Activated CD8-positive, alpha-beta T cell treated with anti-CD3 and anti-CD28 coated beads for 36 hours (primary cell): ENCODE results near the gene PIK3AP1. TPM values are rescaled to one million over a fixed set of nuclear protein-coding genes. Genes with fewer than 3 reads are reported as not detected.

ENCODE experiments used
- ATAC-seq: fragments of 200-7000 bp; cut with Tn5 transposase; one replicate; pipeline ENCODE4 v1.10.0; 2021; ENCODE audit warnings: mild to moderate bottlenecking, moderate library complexity
- CTCF ChIA-PET: fragments of 350-600 bp; sonication (Branson Sonifier 250); formaldehyde crosslinking; loops from one replicate; lab custom pipeline; 2021; ENCODE audit warnings: antibody characterized with exemption; lab: Charles Lee
- POLR2A ChIA-PET: fragments of 350-600 bp; sonication (Branson Sonifier 250); formaldehyde crosslinking; loops from one replicate; lab custom pipeline; 2021; ENCODE audit warnings: antibody characterized with exemption; lab: Charles Lee
- DNase-seq: peaks from one replicate; pipeline ENCODE4 v3.0.0-alpha.2; 2020
- H3K27ac Mint-ChIP-seq: one replicate; pipeline ENCODE4 v1.8.0; 2021; ENCODE audit warnings: mild to moderate bottlenecking, mixed read lengths
- H3K27me3 Mint-ChIP-seq: one replicate; pipeline ENCODE4 v1.8.0; 2021; ENCODE audit warnings: mixed read lengths
- H3K36me3 Mint-ChIP-seq: one replicate; pipeline ENCODE4 v1.8.0; 2021; ENCODE audit warnings: low read depth, mixed read lengths
- H3K4me1 Mint-ChIP-seq: one replicate; pipeline ENCODE4 v1.8.0; 2021; ENCODE audit warnings: low read depth, mixed read lengths
- H3K4me3 Mint-ChIP-seq: one replicate; pipeline ENCODE4 v1.8.0; 2021; ENCODE audit warnings: mild to moderate bottlenecking, moderate library complexity, mixed read lengths
- H3K9me3 Mint-ChIP-seq: one replicate; pipeline ENCODE4 v1.8.0; 2021; ENCODE audit warnings: mixed read lengths
- intact Hi-C: fragments of 100-400 bp; cut with micrococcal nuclease; formaldehyde crosslinking; loops from one replicate; pipeline ENCODE4 v1.10.0; 2022
- total RNA-seq, 2 experiments: library from RNA; stranded (reverse); gene quantifications; one replicate each; pipeline ENCODE4 v1.2.3, GENCODE V29; 2021
- TF ChIP-seq, protein P1 (sequence below): fragments of 200-600 bp; IDR thresholded peaks from one replicate; pipeline ENCODE4 v1.8.0; 2022; ENCODE audit warnings: antibody characterized with exemption, mild to moderate bottlenecking

The PIK3AP1 gene
- total RNA-seq, 2 experiments from 2014 or later = 4.1 to 4.7 TPM

DNA sequence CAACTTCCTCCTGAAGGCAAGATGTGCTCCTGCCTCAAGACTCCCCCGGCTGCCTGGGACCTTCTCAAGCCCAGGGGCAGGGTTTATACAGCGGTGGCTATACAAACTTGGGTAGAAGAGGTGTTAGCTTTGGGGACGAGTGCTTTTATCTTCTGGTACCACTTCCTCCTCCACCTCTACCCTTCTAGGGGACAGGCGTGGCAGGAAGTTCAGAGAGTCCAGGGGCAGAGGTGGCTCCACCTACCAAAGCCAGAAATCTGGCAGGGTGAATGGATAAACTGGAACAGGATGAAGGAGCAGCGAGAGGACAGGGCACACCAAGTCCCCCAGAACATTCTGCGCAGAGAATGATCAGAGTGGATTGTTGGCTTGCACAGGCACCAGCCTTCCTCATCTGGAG, 109.5 kb downstream of the PIK3AP1 start:
- peak overlapping the region; percentile 62 for H3K27ac Mint-ChIP-seq
- TF ChIP-seq, protein P1, sequence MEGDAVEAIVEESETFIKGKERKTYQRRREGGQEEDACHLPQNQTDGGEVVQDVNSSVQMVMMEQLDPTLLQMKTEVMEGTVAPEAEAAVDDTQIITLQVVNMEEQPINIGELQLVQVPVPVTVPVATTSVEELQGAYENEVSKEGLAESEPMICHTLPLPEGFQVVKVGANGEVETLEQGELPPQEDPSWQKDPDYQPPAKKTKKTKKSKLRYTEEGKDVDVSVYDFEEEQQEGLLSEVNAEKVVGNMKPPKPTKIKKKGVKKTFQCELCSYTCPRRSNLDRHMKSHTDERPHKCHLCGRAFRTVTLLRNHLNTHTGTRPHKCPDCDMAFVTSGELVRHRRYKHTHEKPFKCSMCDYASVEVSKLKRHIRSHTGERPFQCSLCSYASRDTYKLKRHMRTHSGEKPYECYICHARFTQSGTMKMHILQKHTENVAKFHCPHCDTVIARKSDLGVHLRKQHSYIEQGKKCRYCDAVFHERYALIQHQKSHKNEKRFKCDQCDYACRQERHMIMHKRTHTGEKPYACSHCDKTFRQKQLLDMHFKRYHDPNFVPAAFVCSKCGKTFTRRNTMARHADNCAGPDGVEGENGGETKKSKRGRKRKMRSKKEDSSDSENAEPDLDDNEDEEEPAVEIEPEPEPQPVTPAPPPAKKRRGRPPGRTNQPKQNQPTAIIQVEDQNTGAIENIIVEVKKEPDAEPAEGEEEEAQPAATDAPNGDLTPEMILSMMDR = no peak
- H3K36me3 Mint-ChIP-seq = no peaks in the 10 kb centered on the region
- intact Hi-C loops = no loop called here
- CTCF ChIA-PET = interaction anchor here (2.3 kb wide), 1 partner anchor 30 kb away, joined by 8 read pairs; no protein-coding TSS in a partner anchor
- POLR2A ChIA-PET = no interaction called here
- no peaks in the 10 kb centered on the region for H3K9me3 Mint-ChIP-seq
- peaks cover 9% of the 10 kb centered on the region for H3K4me1 Mint-ChIP-seq
- no peak overlapping the region for H3K4me3 Mint-ChIP-seq
- ATAC-seq (peak; percentile 94), DNase-seq (peak; percentile 47)
- H3K27me3 Mint-ChIP-seq = no peaks in the 10 kb centered on the region

DNA sequence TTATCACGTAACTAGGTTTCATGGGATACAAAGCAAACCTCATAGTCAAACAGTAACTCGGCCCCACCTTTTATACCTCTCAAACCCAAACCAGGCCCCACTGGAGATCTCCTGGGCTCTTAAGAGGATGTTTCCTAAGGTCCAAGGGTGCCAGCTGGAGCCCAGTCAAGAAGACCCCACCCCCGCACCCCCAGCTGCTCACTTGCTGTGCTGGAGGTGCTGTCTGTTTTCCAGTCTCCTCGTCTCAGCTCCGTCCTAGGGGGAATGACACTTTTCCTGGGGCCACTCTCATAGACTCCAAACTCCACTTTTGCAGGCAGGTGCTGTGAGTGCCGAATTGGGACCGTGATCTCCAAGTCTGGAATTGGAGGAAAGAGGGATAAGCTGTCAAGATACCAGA, 110.8 kb downstream of the PIK3AP1 start:
- no peak overlapping the region for H3K27ac Mint-ChIP-seq
- H3K27me3 Mint-ChIP-seq = no peaks in the 10 kb centered on the region
- intact Hi-C loops = no loop called here
- CTCF ChIA-PET = interaction anchor here (2.3 kb wide), 1 partner anchor 31 kb away, joined by 8 read pairs; no protein-coding TSS in a partner anchor
- TF ChIP-seq, protein P1 = no peak
- ATAC-seq (no peak), DNase-seq (no peak)
- POLR2A ChIA-PET = interaction anchor here (0.7 kb wide), 1 partner anchor 8 kb away, joined by 3 read pairs; no protein-coding TSS in a partner anchor
- H3K9me3 Mint-ChIP-seq = no peaks in the 10 kb centered on the region
- H3K36me3 Mint-ChIP-seq = no peaks in the 10 kb centered on the region
- H3K4me3 Mint-ChIP-seq = no peak overlapping the region
- H3K4me1 Mint-ChIP-seq = peaks cover 9% of the 10 kb centered on the region

DNA sequence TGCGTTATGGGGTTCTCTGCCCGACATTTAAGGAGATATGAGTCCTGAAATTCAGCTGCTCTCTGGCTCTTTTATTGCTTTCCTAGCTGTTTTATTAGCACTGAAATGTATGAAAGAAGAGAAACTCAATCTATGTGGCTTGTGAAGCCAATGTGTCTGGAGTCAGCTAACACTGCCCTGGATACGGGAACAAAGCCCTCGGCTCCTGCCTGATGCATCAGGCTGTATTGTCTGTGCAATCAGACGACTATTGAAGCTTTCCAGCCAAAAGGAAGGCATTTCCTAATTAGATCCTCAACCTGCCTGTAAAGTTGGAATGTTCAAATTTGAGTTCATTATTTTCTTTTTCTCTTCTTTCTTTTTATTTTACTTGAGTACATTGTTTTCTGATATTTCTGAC, 111.5 kb downstream of the PIK3AP1 start:
- DNase-seq (no peak), ATAC-seq (no peak)
- POLR2A ChIA-PET = no interaction called here
- Mint-ChIP-seq H3K27me3 (no peaks in the 10 kb centered on the region), H3K9me3 (no peaks in the 10 kb centered on the region), H3K4me3 (no peak overlapping the region), H3K27ac (no peak overlapping the region), H3K4me1 (peaks cover 9% of the 10 kb centered on the region), H3K36me3 (no peaks in the 10 kb centered on the region)
- intact Hi-C loops = no loop called here
- CTCF ChIA-PET = interaction anchor here (2.3 kb wide), 1 partner anchor 32 kb away, joined by 8 read pairs; no protein-coding TSS in a partner anchor
- TF ChIP-seq, protein P1 = no peak

DNA sequence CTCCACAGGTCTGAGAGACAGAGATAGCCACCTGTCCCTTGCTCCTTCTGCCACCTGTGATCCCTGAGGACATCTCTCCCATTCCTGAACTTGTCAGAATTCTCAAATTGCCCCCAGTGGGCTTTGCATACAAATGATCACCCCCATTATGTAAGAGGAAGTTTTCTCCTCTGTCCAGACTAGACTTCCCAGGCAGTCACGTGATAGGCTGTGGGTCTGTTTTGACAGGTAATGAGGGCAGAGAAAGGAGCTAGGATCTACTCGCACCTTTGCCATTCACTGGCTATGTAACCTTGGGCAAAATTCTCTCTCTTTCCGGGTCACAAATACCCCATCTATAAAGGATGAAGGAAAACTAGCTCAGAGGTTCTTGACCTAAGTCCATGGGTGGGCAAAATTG, 112.1 kb downstream of the PIK3AP1 start:
- H3K27me3 Mint-ChIP-seq = no peaks in the 10 kb centered on the region
- H3K9me3 Mint-ChIP-seq = no peaks in the 10 kb centered on the region
- H3K4me1 Mint-ChIP-seq = peaks cover 9% of the 10 kb centered on the region
- ChIA-PET CTCF (no interaction called here), POLR2A (no interaction called here)
- intact Hi-C loops = no loop called here
- no peak overlapping the region for H3K4me3 Mint-ChIP-seq
- ATAC-seq = no peak
- no peak for DNase-seq
- H3K36me3 Mint-ChIP-seq = no peaks in the 10 kb centered on the region
- TF ChIP-seq, protein P1 = no peak
- no peak overlapping the region for H3K27ac Mint-ChIP-seq

DNA sequence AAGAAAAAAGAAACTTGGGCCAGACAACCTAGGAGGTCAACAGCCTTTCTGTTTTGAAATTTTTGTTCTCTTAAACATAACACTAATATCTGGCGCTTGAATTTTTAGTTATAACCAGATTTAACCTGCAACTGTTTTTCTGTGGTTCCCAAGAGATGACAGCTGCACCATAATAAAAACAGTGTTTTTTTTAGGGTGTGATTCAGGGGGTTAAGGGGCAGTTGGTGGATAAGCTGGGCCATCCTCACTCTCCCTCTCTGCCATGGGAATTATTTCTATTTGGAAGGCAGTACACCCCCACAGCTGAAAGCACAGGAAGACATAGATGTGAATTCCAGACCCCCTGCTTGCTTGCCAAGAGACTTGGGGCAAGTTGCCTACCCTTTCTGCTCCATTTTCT, 113.4 kb downstream of the PIK3AP1 start:
- ChIA-PET CTCF (no interaction called here), POLR2A (no interaction called here)
- Mint-ChIP-seq H3K36me3 (no peaks in the 10 kb centered on the region), H3K27me3 (no peaks in the 10 kb centered on the region), H3K9me3 (no peaks in the 10 kb centered on the region), H3K4me3 (no peak overlapping the region), H3K4me1 (peaks cover 9% of the 10 kb centered on the region), H3K27ac (no peak overlapping the region)
- TF ChIP-seq, protein P1 = no peak
- intact Hi-C loops = no loop called here
- ATAC-seq (no peak), DNase-seq (no peak)
